H9 (cell line): ENCODE measurements around the gene F7. TPM values are rescaled to one million over a fixed set of nuclear protein-coding genes. Genes with fewer than 3 reads are reported as not detected.

ENCODE experiments used
- DNase-seq: peaks from one replicate; pipeline ENCODE4 v3.0.0-alpha.2; 2017
- H2AFZ ChIP-seq: one replicate; pipeline ENCODE4 v1.6.1; 2013; ENCODE audit warnings: mild to moderate bottlenecking, low read length, control low read depth, moderate library complexity
- H2AK5ac ChIP-seq: 2 replicates; pipeline ENCODE4 v1.6.1; 2013; ENCODE audit warnings: low read length, control low read depth, mixed read lengths; ENCODE audit not compliant: insufficient read length
- H2BK120ac ChIP-seq: one replicate; pipeline ENCODE4 v1.6.1; 2013; ENCODE audit warnings: low read depth, mild to moderate bottlenecking, low read length, control low read depth, inconsistent platforms; ENCODE audit not compliant: poor library complexity, severe bottlenecking
- H2BK12ac ChIP-seq: 2 replicates; pipeline ENCODE4 v1.6.1; 2013; ENCODE audit warnings: low read length, control low read depth, mixed read lengths, low read depth; ENCODE audit not compliant: insufficient read length
- H2BK15ac ChIP-seq: 2 replicates; pipeline ENCODE4 v1.6.1; 2013; ENCODE audit warnings: low read depth, low read length, control low read depth
- H2BK20ac ChIP-seq: one replicate; pipeline ENCODE4 v1.6.1; 2013; ENCODE audit warnings: low read depth, mild to moderate bottlenecking, low read length, control low read depth, inconsistent platforms; ENCODE audit not compliant: poor library complexity, severe bottlenecking
- H2BK5ac ChIP-seq: 2 replicates; pipeline ENCODE4 v1.6.1; 2013; ENCODE audit warnings: low read length, control low read depth, mixed read lengths; ENCODE audit not compliant: insufficient read length
- H3K14ac ChIP-seq: 2 replicates; pipeline ENCODE4 v1.6.1; 2013; ENCODE audit warnings: low read length, control low read depth; ENCODE audit not compliant: insufficient read depth
- H3K18ac ChIP-seq: 2 replicates; pipeline ENCODE4 v1.6.1; 2013; ENCODE audit warnings: low read depth, mild to moderate bottlenecking, mixed read lengths, low read length, control low read depth; ENCODE audit not compliant: insufficient read length
- H3K23ac ChIP-seq: 2 replicates; pipeline ENCODE4 v1.6.1; 2013; ENCODE audit warnings: low read length, control low read depth, mixed read lengths, low read depth; ENCODE audit not compliant: insufficient read length
- H3K23me2 ChIP-seq: 2 replicates; pipeline ENCODE4 v1.6.1; 2013; ENCODE audit warnings: low read depth, mild to moderate bottlenecking, mixed read lengths, low read length, control low read depth; ENCODE audit not compliant: insufficient read length, poor library complexity, severe bottlenecking
- H3K27ac ChIP-seq: 2 replicates; pipeline ENCODE4 v1.5.1; 2013; ENCODE audit warnings: low read length, control low read depth, mixed read lengths, low read depth; ENCODE audit not compliant: insufficient read length
- H3K27me3 ChIP-seq: 2 replicates; pipeline ENCODE4 v1.6.1; 2013; ENCODE audit warnings: low read length, control low read depth, inconsistent platforms; ENCODE audit not compliant: insufficient read depth
- H3K4ac ChIP-seq: 2 replicates; pipeline ENCODE4 v1.6.1; 2013; ENCODE audit warnings: low read depth, mild to moderate bottlenecking, control low read depth, inconsistent platforms, low read length, moderate library complexity
- H3K4me1 ChIP-seq: 2 replicates; pipeline ENCODE4 v1.6.1; 2013; ENCODE audit warnings: low read length, control low read depth, inconsistent platforms; ENCODE audit not compliant: insufficient read depth
- H3K4me2 ChIP-seq: 2 replicates; pipeline ENCODE4 v1.6.1; 2013; ENCODE audit warnings: low read length, control low read depth, mixed read lengths; ENCODE audit not compliant: insufficient read length, insufficient read depth
- H3K56ac ChIP-seq: 2 replicates; pipeline ENCODE4 v1.6.1; 2013; ENCODE audit warnings: low read depth, mild to moderate bottlenecking, mixed read lengths, low read length, control low read depth; ENCODE audit not compliant: insufficient read length
- H3K79me1 ChIP-seq: 2 replicates; pipeline ENCODE4 v1.6.1; 2013; ENCODE audit warnings: low read depth, mild to moderate bottlenecking, moderate library complexity, low read length, control low read depth, inconsistent platforms; ENCODE audit not compliant: insufficient read depth, poor library complexity, severe bottlenecking
- H3K79me2 ChIP-seq: 2 replicates; pipeline ENCODE4 v1.6.1; 2013; ENCODE audit warnings: low read length, control low read depth, inconsistent platforms; ENCODE audit not compliant: insufficient read depth
- H3K9ac ChIP-seq: 2 replicates; pipeline ENCODE4 v1.6.1; 2013; ENCODE audit warnings: low read length, control low read depth, mixed read lengths; ENCODE audit not compliant: insufficient read length; ENCODE audit errors: extremely low read depth
- H3K9me3 ChIP-seq: one replicate; pipeline ENCODE4 v1.6.1; 2013; ENCODE audit warnings: low read depth, low read length, inconsistent platforms; ENCODE audit not compliant: control insufficient read depth
- H3T11ph ChIP-seq: one replicate; pipeline ENCODE4 v1.6.1; 2013; ENCODE audit warnings: mild to moderate bottlenecking, low read length, control low read depth, inconsistent platforms
- H4K20me1 ChIP-seq: one replicate; pipeline ENCODE4 v1.6.1; 2013; ENCODE audit not compliant: control insufficient read depth, insufficient read length, insufficient read depth
- H4K5ac ChIP-seq: 2 replicates; pipeline ENCODE4 v1.6.1; 2013; ENCODE audit warnings: low read depth, mild to moderate bottlenecking, mixed read lengths, low read length, control low read depth; ENCODE audit not compliant: insufficient read length
- H4K8ac ChIP-seq: replicated peaks from 2 replicates; pipeline ENCODE4 v1.6.1; 2013; ENCODE audit warnings: low read length, control low read depth, mixed read lengths, low read depth; ENCODE audit not compliant: insufficient read length
- H4K91ac ChIP-seq: 2 replicates; pipeline ENCODE4 v1.6.1; 2013; ENCODE audit warnings: low read depth, mild to moderate bottlenecking, moderate library complexity, mixed read lengths, low read length, control low read depth; ENCODE audit not compliant: insufficient read length
- H3K27ac Mint-ChIP-seq, 3 experiments: 2 replicates in 2 of 3; 3 replicates in 1 of 3; pipeline ENCODE4 v1.8.0; 2020 to 2021; ENCODE audit warnings: mixed read lengths in 3 of 3, mild to moderate bottlenecking in 1 of 3, moderate library complexity in 1 of 3
- H3K27me3 Mint-ChIP-seq: 2 replicates; pipeline ENCODE4 v1.8.0; 2021; ENCODE audit warnings: low read depth, mild to moderate bottlenecking, moderate library complexity, mixed read lengths
- H3K36me3 Mint-ChIP-seq, 3 experiments: 2 replicates in 2 of 3; 3 replicates in 1 of 3; pipeline ENCODE4 v1.8.0; 2020 to 2021; ENCODE audit warnings: low read depth in 3 of 3, mixed read lengths in 3 of 3; ENCODE audit not compliant: insufficient read depth in 1 of 3
- H3K4me1 Mint-ChIP-seq, 2 experiments: 2 replicates each; pipeline ENCODE4 v1.8.0; 2020; ENCODE audit warnings: mixed read lengths in 2 of 2
- H3K4me3 Mint-ChIP-seq, 2 experiments: 2 replicates in 1 of 2; 3 replicates in 1 of 2; pipeline ENCODE4 v1.8.0; 2020 to 2021; ENCODE audit warnings: mild to moderate bottlenecking in 2 of 2, mixed read lengths in 2 of 2, moderate library complexity in 1 of 2
- H3K9me3 Mint-ChIP-seq, 2 experiments: 2 replicates in 1 of 2; 3 replicates in 1 of 2; pipeline ENCODE4 v1.8.0; 2020; ENCODE audit warnings: mild to moderate bottlenecking in 2 of 2, mixed read lengths in 2 of 2, moderate library complexity in 1 of 2
- CTCF ChIP-seq: fragments of 200-600 bp; sonication (generic); conservative IDR thresholded peaks from 3 replicates; pipeline ENCODE4 v1.8.0; 2021; ENCODE audit warnings: antibody characterized with exemption, mild to moderate bottlenecking
- WGBS: extraction: QIAGEN DNeasy Blood & Tissue Kit; methylation state at CpG from one replicate; pipeline ENCODE4 v1.1.7; 2013; ENCODE audit warnings: missing lambda C conversion rate, low lambda C conversion rate, mixed read lengths; ENCODE audit not compliant: insufficient read length; ENCODE audit errors: extremely low coverage; 5-methylcytosine and 5-hydroxymethylcytosine counted together
- total RNA-seq: library from RNA; stranded (reverse); gene quantifications from 2 replicates; pipeline ENCODE4 v1.2.1, GENCODE V29; 2021

F7 gene
- total RNA-seq, 1 experiment from 2014 or later = 0.81 TPM

GRCh38 chr13:113148407-113148806 is 42.8 kb downstream of the F7 start:
- H4K20me1 ChIP-seq = no peaks in the 10 kb centered on the region
- no peaks in the 10 kb centered on the region; the same call in 1 of the 2 replicates for H3K27me3 ChIP-seq
- no peaks in the 10 kb centered on the region for H3K79me1 ChIP-seq
- H2AK5ac ChIP-seq = no peak overlapping the region
- H3T11ph ChIP-seq = no peak overlapping the region
- H3K18ac ChIP-seq = no peak overlapping the region
- H2BK5ac ChIP-seq = no peak overlapping the region
- Mint-ChIP-seq H3K27ac (no peak overlapping the region), H3K4me3 (no peak overlapping the region), H3K36me3 (no peaks in the 10 kb centered on the region; a peak in 2 of 7 replicates), H3K27me3 (peaks cover 28% of the 10 kb centered on the region), H3K9me3 (no peaks in the 10 kb centered on the region; a peak in 1 of 5 replicates), H3K4me1 (peaks cover 11 to 22% of the 10 kb centered on the region in 2 experiments)
- no peak overlapping the region for H3K9ac ChIP-seq
- no peak overlapping the region for H2BK20ac ChIP-seq
- H4K5ac ChIP-seq = no peak overlapping the region
- no CpG with 5 or more reads among the region's 13 CpGs for WGBS
- H4K8ac ChIP-seq = no peak overlapping the region
- H3K79me2 ChIP-seq = no peaks in the 10 kb centered on the region
- H3K4me2 ChIP-seq = no peak overlapping the region
- no peak overlapping the region for H3K27ac ChIP-seq
- H2BK12ac ChIP-seq = no peak overlapping the region
- no peaks in the 10 kb centered on the region for H3K4me1 ChIP-seq
- H3K4ac ChIP-seq = no peak overlapping the region
- H3K56ac ChIP-seq = no peak overlapping the region
- H3K23me2 ChIP-seq = peaks cover 7% of the 10 kb centered on the region
- H2BK120ac ChIP-seq = no peak overlapping the region
- peak; percentile 13 for DNase-seq
- no peak for TF ChIP-seq CTCF
- H2AFZ ChIP-seq = no peak overlapping the region
- H4K91ac ChIP-seq = no peak overlapping the region
- H2BK15ac ChIP-seq = no peak overlapping the region
- H3K23ac ChIP-seq = no peak overlapping the region
- no peaks in the 10 kb centered on the region for H3K9me3 ChIP-seq
- no peak overlapping the region; the same call in 1 of the 2 replicates for H3K14ac ChIP-seq
